GM04503 (cell line): ENCODE data around the gene ZNF177.
"Not testable (repeated sequence)": the region's sequence is repeated elsewhere in the genome, so short reads cannot be mapped to it uniquely, and the experiment has no call there.

Source experiments
- DNase-seq: peaks from one replicate; pipeline ENCODE4 v3.0.0-alpha.2; 2012; ENCODE audit warnings: low read depth

The ZNF177 gene

GRCh38 chr19:9362905-9363304, at the start of gene ZNF177:
Gene ZNF177 (plus strand): TSS chr19:9363013. CDS start chr19:9378312, 15,299 bp downstream.
- DNase-seq = no peak

- no peak for DNase-seq
Measured at GRCh38 chr19:9313756-9314155, 49.1 kb upstream of the ZNF177 start.

GRCh38 chr19:9321338-9321737, 41.5 kb upstream of the ZNF177 start:
- DNase-seq = no peak

- DNase-seq = not testable (repeated sequence)
Measured at GRCh38 chr19:9321756-9322155, 41.1 kb upstream of the ZNF177 start.

GRCh38 chr19:9322201-9322600, 40.6 kb upstream of the ZNF177 start:
- DNase-seq = not testable (repeated sequence)

GRCh38 chr19:9323557-9323918, 39.3 kb upstream of the ZNF177 start:
- peak; percentile 52 for DNase-seq

GRCh38 chr19:9323919-9324583, 38.8 kb upstream of the ZNF177 start, which contains the start of gene ZNF559:
Gene ZNF559 (plus strand): TSS chr19:9324179. CDS start chr19:9338550, 14,371 bp downstream.
- DNase-seq = peak; percentile 67

GRCh38 chr19:9324584-9324962, 38.2 kb upstream of the ZNF177 start:
- DNase-seq = no peak

GRCh38 chr19:9329999-9330398, 32.8 kb upstream of the ZNF177 start:
- no peak for DNase-seq

GRCh38 chr19:9342610-9343304, 20.1 kb upstream of the ZNF177 start:
- no peak for DNase-seq

- DNase-seq = no peak
Measured at GRCh38 chr19:9345005-9345404, 17.8 kb upstream of the ZNF177 start.

GRCh38 chr19:9348253-9348652, 14.6 kb upstream of the ZNF177 start:
- DNase-seq = no peak

GRCh38 chr19:9348671-9349070, 14.1 kb upstream of the ZNF177 start:
- no peak for DNase-seq

GRCh38 chr19:9352505-9352904, 10.3 kb upstream of the ZNF177 start:
- no peak for DNase-seq

- DNase-seq = no peak
Measured at GRCh38 chr19:9353011-9353410, 9.8 kb upstream of the ZNF177 start.

- DNase-seq = no peak
Measured at GRCh38 chr19:9354651-9355050, 8.2 kb upstream of the ZNF177 start.

- no peak for DNase-seq
Measured at GRCh38 chr19:9370738-9371619, 8.2 kb downstream of the ZNF177 start.

- no peak for DNase-seq
Measured at GRCh38 chr19:9381361-9381785, 18.6 kb downstream of the ZNF177 start.

- DNase-seq = peak; percentile 51
Measured at GRCh38 chr19:9406798-9407352, 44.1 kb downstream of the ZNF177 start.

GRCh38 chr19:9407827-9408226, 45.0 kb downstream of the ZNF177 start:
- DNase-seq = no peak

GRCh38 chr19:9413240-9413954, 50.6 kb downstream of the ZNF177 start:
- DNase-seq = no peak

GRCh38 chr19:9427941-9428340, 65.1 kb downstream of the ZNF177 start:
- no peak for DNase-seq
